Activated gamma-delta T cell treated with Interleukin-2 at 50 U/mL for 16 hours (primary cell): ENCODE measurements around the gene NPHP4.
"Not testable (repeated sequence)": the region's sequence is repeated elsewhere in the genome, so short reads cannot be mapped to it uniquely, and the experiment has no call there.

Experiments used
- DNase-seq: peaks from one replicate; pipeline ENCODE4 v3.0.0-alpha.2; 2020

Gene NPHP4

GRCh38 chr1:5865056-5865455 is 127.2 kb downstream of the NPHP4 start:
- no peak for DNase-seq

GRCh38 chr1:5864256-5864655 is 128.0 kb downstream of the NPHP4 start:
- no peak for DNase-seq

GRCh38 chr1:5863238-5863637 is 129.0 kb downstream of the NPHP4 start:
- no peak for DNase-seq

GRCh38 chr1:5861871-5862825 is 130.1 kb downstream of the NPHP4 start:
- DNase-seq, result no peak

GRCh38 chr1:5860277-5860676 is 131.9 kb downstream of the NPHP4 start:
- DNase-seq, result no peak

GRCh38 chr1:5859766-5860165 is 132.5 kb downstream of the NPHP4 start:
- DNase-seq, result no peak

GRCh38 chr1:5858844-5859407 is 133.3 kb downstream of the NPHP4 start:
- no peak for DNase-seq

GRCh38 chr1:5858246-5858645 is 134.0 kb downstream of the NPHP4 start:
- no peak for DNase-seq

- no peak for DNase-seq
Measured at GRCh38 chr1:5857508-5858090, 134.6 kb downstream of the NPHP4 start.

GRCh38 chr1:5857011-5857410 is 135.2 kb downstream of the NPHP4 start:
- DNase-seq, result no peak

GRCh38 chr1:5856246-5856815 is 135.9 kb downstream of the NPHP4 start:
- no peak for DNase-seq

GRCh38 chr1:5855196-5855897 is 136.9 kb downstream of the NPHP4 start:
- DNase-seq, result no peak

GRCh38 chr1:5854754-5855153 is 137.5 kb downstream of the NPHP4 start:
- no peak for DNase-seq

GRCh38 chr1:5853858-5854257 is 138.4 kb downstream of the NPHP4 start:
- not testable (repeated sequence) for DNase-seq

GRCh38 chr1:5850503-5850902 is 141.7 kb downstream of the NPHP4 start:
- no peak for DNase-seq

- DNase-seq, result no peak
Measured at GRCh38 chr1:5849550-5849949, 142.7 kb downstream of the NPHP4 start.

GRCh38 chr1:5847013-5847659 is 145.1 kb downstream of the NPHP4 start:
- DNase-seq, result no peak

GRCh38 chr1:5845376-5845775 is 146.8 kb downstream of the NPHP4 start:
- no peak for DNase-seq

GRCh38 chr1:5844442-5844841 is 147.8 kb downstream of the NPHP4 start:
- no peak for DNase-seq

- DNase-seq, result no peak
Measured at GRCh38 chr1:5843521-5844096, 148.6 kb downstream of the NPHP4 start.

- no peak for DNase-seq
Measured at GRCh38 chr1:5842679-5843078, 149.5 kb downstream of the NPHP4 start.

GRCh38 chr1:5840551-5841001 is 151.6 kb downstream of the NPHP4 start:
- no peak for DNase-seq
